IPS-18c (cell line): ENCODE results near the gene SEMA5A.

Experiments used
- H3K4me3 ChIP-seq: 2 replicates; pipeline ENCODE4 v1.7.0; 2013; ENCODE audit warnings: low read depth, mild to moderate bottlenecking, low read length, moderate library complexity; ENCODE audit not compliant: insufficient read depth
- H3K9me3 ChIP-seq: one replicate; pipeline ENCODE4 v1.6.1; 2013; ENCODE audit warnings: mild to moderate bottlenecking, low read length, moderate library complexity; ENCODE audit not compliant: control insufficient read depth, insufficient read depth

The SEMA5A gene

GRCh38 chr5:9320652-9321051, 225.2 kb downstream of the SEMA5A start:
- H3K4me3 ChIP-seq = no peak overlapping the region
- H3K9me3 ChIP-seq = no peaks in the 10 kb centered on the region

- H3K9me3 ChIP-seq = no peaks in the 10 kb centered on the region
- no peak overlapping the region for H3K4me3 ChIP-seq
Observed at GRCh38 chr5:9318031-9318430, 227.8 kb downstream of the SEMA5A start.

- no peak overlapping the region for H3K4me3 ChIP-seq
- no peaks in the 10 kb centered on the region for H3K9me3 ChIP-seq
Observed at GRCh38 chr5:9316733-9317132, 229.1 kb downstream of the SEMA5A start.

- Histone ChIP-seq H3K9me3 (no peaks in the 10 kb centered on the region), H3K4me3 (no peak overlapping the region)
Observed at GRCh38 chr5:9316041-9316440, 229.8 kb downstream of the SEMA5A start.

- Histone ChIP-seq H3K4me3 (no peak overlapping the region), H3K9me3 (no peaks in the 10 kb centered on the region)
Observed at GRCh38 chr5:9314558-9314957, 231.3 kb downstream of the SEMA5A start.

GRCh38 chr5:9313751-9314150, 232.1 kb downstream of the SEMA5A start:
- Histone ChIP-seq H3K9me3 (no peaks in the 10 kb centered on the region), H3K4me3 (no peak overlapping the region)

GRCh38 chr5:9307150-9307549, 238.7 kb downstream of the SEMA5A start:
- H3K4me3 ChIP-seq = no peak overlapping the region
- H3K9me3 ChIP-seq = no peaks in the 10 kb centered on the region

- Histone ChIP-seq H3K9me3 (no peaks in the 10 kb centered on the region), H3K4me3 (no peak overlapping the region)
Observed at GRCh38 chr5:9302218-9302617, 243.7 kb downstream of the SEMA5A start.

- no peak overlapping the region for H3K4me3 ChIP-seq
- H3K9me3 ChIP-seq = no peaks in the 10 kb centered on the region
Observed at GRCh38 chr5:9301200-9301599, 244.7 kb downstream of the SEMA5A start.

GRCh38 chr5:9297134-9297533, 248.7 kb downstream of the SEMA5A start:
- Histone ChIP-seq H3K9me3 (no peaks in the 10 kb centered on the region), H3K4me3 (no peak overlapping the region)

- Histone ChIP-seq H3K9me3 (no peaks in the 10 kb centered on the region), H3K4me3 (no peak overlapping the region)
Observed at GRCh38 chr5:9295466-9295801, 250.4 kb downstream of the SEMA5A start.

GRCh38 chr5:9294793-9295465, 250.9 kb downstream of the SEMA5A start:
- no peak overlapping the region for H3K4me3 ChIP-seq

GRCh38 chr5:9288234-9288633, 257.6 kb downstream of the SEMA5A start:
- Histone ChIP-seq H3K4me3 (no peak overlapping the region), H3K9me3 (no peaks in the 10 kb centered on the region)

More at GRCh38 chr5:9294793-9295465, 250.9 kb downstream of the SEMA5A start:
- H3K9me3 ChIP-seq = no peaks in the 10 kb centered on the region

GRCh38 chr5:9284781-9285307, 261.0 kb downstream of the SEMA5A start:
- Histone ChIP-seq H3K9me3 (no peaks in the 10 kb centered on the region), H3K4me3 (no peak overlapping the region)

GRCh38 chr5:9284272-9284671, 261.6 kb downstream of the SEMA5A start:
- no peak overlapping the region for H3K4me3 ChIP-seq

GRCh38 chr5:9283473-9283872, 262.4 kb downstream of the SEMA5A start:
- Histone ChIP-seq H3K4me3 (no peak overlapping the region), H3K9me3 (no peaks in the 10 kb centered on the region)

More at GRCh38 chr5:9284272-9284671, 261.6 kb downstream of the SEMA5A start:
- H3K9me3 ChIP-seq = no peaks in the 10 kb centered on the region

GRCh38 chr5:9283021-9283420, 262.9 kb downstream of the SEMA5A start:
- Histone ChIP-seq H3K9me3 (no peaks in the 10 kb centered on the region), H3K4me3 (no peak overlapping the region)

GRCh38 chr5:9282211-9282610, 263.7 kb downstream of the SEMA5A start:
- no peak overlapping the region for H3K4me3 ChIP-seq

GRCh38 chr5:9279774-9280173, 266.1 kb downstream of the SEMA5A start:
- Histone ChIP-seq H3K9me3 (no peaks in the 10 kb centered on the region), H3K4me3 (no peak overlapping the region)

More at GRCh38 chr5:9282211-9282610, 263.7 kb downstream of the SEMA5A start:
- no peaks in the 10 kb centered on the region for H3K9me3 ChIP-seq
